Activated CD8-positive, alpha-beta memory T cell treated with anti-CD3 and anti-CD28 coated beads for 48 hours (primary cell): ENCODE results near the gene ARL14.
"Not testable (repeated sequence)": the region's sequence is repeated elsewhere in the genome, so short reads cannot be mapped to it uniquely, and the experiment has no call there.

Source experiments
- DNase-seq, 3 experiments: peaks; one replicate each; pipeline ENCODE4 v3.0.0-alpha.2; 2020; ENCODE audit warnings: low read depth in 2 of 3, low spot score in 2 of 3

ARL14 gene

DNA sequence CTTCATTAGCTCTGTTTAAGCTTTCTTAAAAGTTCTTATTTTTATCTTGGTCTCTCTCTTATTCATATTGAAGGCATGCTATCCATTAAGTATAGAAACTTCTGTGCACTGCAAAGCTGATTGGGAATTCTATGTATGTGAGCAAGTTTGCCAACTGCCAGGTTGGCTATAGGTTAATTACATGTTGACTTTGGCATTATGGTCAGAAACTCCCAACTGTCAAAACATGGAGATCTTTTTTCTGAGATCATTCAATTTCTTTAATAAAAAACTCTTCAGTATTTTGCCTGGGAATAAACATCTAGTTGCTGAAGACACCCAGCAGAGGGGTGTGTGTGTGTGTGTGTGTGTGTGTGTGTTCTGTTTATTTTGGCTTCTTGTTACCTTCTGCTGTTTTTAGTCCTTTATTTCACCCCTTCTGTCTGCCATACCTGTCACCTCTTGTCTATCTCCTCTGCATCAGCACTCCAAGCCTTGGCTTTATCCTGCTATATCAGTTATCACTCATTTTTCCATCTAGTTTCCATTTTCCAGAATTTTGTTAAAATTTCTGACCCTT lies 1.3 kb upstream of the ARL14 start:
- DNase-seq: no peak

DNA sequence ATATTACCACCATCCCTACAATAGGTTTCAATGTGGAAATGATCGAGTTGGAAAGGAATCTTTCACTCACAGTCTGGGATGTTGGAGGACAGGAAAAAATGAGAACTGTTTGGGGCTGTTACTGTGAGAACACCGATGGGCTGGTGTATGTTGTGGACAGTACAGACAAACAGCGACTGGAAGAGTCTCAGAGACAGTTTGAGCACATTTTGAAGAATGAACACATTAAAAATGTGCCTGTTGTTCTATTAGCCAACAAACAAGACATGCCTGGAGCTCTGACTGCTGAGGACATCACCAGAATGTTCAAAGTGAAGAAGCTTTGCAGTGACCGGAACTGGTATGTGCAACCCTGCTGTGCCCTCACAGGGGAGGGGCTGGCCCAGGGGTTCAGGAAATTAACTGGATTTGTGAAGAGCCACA lies 510 bp downstream of the ARL14 start:
- no peak for DNase-seq

DNA sequence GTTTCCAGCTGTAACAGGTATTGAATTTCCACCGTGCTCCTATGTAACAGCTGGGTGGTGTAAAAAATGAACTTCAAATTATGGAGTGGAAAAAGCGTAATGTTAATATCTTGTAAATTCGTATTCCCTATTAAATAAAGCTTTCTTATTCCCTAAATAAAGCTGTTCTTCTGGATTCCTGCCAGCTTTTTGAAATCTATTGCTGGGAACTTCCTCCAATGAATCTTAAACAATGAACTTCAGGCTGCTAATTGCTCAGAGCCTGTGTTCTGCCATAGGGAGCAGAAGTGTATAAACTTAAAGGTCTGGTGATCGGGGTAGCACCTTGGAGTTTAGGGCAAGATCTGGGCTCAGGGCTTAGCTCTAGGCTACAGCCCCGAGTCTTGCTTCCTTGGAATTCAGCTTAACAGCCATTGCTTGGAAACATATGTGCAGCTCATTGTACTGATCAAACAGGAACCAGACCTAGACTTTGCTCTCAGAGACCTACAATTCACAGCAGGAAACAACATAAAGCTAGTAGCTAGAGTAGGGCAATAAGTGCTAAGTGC lies 1.4 kb downstream of the ARL14 start:
- no peak for DNase-seq

DNA sequence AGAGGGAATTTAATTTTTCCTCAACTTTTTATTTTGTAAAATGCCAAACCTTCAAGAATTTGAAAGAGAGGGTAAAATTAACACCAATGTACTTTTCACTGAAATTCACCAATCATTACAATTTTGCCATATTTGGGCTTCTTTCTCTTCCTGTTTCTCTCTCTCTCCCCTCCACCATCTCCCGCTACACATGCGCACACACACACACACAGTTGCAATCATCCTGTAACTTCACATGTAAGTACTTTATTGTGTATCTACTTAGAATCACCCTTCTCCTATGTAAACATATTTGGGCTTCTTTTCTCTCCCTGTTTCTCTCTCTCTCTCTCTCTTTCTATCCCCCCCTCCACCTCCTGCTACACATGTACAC lies 7.4 kb downstream of the ARL14 start:
- no peak for DNase-seq

DNA sequence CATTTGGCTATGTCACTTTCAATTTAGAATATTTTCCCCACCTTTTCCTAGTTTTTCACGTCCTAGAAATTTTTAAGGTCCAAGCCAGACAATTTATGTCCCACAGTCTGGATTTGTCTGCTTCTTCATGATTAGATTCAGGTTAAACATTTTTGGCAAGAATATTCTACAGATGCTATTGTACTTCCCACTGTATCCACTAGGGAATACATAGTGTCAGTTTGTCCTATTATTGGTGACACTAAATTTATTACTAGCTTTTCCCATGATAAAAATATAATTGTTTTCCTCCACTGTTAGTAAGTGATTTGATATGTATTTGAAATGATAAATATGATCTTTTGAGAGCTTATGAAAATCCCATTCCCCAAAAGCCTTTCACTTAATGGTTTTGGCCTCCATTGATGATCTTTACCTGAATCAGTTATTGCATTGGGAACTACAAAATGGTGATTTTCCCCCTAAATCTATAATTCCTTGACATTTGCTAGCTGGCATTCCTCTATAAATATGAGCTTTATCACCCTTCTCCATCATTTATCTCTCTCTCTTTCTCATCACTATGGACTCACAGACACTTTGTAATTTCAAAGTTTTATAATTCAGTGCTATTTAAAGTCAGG lies 8.3 kb downstream of the ARL14 start:
- DNase-seq: no peak

DNA sequence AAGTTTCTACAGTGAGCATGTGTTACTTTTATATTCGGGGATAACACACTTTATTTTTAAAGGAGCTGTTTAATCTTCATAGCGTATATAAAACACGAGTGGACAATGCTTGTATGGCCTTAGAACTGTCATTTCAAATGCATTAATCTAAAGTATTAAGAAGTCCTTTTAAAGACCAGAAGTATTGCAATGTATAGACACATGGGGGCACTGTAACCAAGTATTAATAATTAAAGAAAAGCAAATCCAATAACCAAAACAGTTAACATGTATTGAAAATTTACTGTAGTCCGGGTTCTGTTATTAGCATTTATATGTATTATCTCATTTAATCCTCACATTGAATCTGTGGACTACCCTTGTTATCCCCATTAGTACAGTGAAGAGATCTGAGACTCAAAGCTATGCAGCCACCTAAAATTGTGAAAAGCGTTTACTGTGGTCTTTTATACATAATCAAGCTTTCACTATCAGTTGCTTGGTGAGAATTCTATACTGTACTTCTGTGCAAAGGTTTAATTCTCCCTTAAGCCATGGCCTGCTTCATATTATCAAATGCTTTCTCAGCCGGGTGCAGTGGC lies 10.1 kb downstream of the ARL14 start:
- DNase-seq: no peak

DNA sequence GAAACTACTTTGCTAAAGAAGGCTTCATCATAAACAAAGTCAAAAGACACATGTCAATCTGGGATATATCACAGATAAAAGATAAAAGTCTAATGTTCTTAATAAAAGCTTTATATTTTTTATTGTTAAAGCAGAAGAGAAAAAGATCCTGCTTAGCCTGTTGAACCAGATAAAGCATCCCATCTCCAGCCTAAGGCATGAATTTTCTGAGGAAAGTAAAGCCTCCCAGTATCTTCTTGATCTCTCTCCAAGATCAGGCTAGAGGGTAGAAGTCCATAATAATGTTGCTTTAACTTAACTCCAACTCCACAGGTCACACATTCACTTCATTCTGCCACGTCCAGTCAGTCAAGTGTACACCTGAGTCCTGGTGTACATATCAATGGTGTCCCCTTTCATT lies 14.2 kb downstream of the ARL14 start:
- DNase-seq: no peak

DNA sequence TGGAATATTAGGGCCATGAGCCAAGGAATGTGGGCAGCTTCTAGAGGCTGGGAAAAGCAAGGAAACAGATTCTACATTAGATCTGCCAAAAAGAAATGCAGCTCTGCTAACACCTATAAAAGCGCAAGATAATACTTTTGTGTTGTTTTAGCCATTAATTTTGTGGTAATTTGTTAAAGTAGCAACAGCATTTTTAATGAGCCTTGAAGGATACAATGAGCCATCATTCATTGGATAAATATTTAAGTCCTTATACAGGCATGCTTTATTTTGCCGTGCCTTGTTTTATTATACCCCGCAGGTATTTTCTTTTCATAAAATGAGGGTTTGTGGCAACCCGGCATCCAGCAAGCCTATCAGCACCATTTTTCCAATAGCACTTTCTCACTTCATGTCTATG lies 15.0 kb downstream of the ARL14 start:
- DNase-seq: no peak

DNA sequence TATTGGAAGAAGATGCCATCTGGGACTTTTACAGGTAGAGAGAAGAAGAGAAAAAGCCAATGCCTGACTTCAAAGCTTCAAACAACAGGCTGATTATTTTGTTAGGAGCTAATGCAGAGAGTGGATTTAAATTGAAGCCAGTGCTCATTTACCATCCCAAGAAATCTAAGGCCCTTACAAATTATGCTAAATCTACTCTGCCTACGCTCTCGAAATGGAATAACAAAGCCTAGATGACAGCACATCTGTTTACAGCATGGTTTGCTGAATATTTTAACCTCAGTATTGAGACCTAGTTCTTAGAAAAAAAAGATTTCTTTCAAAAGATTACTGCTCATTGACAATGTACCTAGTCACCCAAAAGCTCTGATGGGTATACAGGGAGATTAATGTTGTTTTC lies 16.2 kb downstream of the ARL14 start:
- DNase-seq: no peak

DNA sequence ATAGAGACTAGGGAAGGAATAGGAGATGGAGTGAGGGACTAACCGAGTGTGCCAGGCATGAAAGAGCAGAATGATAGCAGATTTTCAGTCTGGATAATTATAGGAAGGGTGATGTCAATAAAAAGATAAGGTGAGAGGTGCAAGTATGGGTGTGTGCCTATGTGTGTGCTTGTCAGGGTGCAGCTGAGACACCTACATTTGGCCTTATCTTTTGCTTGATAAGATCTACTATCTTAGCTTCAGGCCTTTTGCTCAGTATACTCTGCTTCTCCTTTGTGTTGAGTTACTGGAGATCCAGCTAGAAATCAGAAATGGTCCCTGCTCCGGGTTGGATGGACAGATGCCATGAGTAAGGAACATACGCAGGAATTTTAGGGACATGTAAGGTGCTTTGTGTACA lies 17.4 kb downstream of the ARL14 start:
- DNase-seq: no peak

DNA sequence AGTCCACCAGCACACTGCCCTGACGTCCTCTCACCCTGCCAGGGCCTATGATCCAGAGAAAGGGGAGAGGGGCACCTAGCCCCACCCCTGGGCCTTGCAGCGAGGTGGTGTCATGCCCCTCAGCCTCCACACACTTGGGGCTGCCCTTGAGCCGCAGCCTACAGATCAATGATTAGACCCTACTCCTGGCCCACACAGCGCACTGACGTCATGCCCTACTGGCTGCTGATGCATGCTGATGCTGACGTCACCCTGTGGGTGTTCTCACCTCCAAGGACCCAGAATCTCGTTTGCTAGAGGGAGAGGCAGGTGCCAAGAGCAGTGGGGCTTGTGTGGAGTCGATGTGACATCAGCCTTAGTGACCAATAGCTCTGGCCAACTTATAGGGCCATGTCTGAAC lies 18.0 kb downstream of the ARL14 start:
- DNase-seq: no peak

DNA sequence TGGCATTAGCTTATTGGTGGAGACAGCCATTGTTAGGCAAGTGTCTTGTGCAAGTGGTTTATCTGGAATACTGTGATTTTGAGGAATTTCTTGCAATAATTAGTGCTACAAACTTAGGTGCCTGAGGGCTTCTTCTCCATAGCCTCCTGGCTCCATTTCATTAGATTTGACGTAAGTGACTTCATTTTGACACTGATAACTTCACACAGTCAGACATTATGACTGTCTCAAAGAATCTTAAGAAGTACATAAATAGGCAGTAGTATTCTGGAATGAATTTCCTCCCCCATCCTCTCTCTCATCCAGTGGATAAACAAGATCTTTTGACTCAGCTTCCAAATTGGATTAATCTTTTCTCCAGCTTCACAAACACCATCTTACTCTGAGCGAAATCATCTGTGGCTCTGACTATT lies 19.0 kb downstream of the ARL14 start:
- no peak for DNase-seq

DNA sequence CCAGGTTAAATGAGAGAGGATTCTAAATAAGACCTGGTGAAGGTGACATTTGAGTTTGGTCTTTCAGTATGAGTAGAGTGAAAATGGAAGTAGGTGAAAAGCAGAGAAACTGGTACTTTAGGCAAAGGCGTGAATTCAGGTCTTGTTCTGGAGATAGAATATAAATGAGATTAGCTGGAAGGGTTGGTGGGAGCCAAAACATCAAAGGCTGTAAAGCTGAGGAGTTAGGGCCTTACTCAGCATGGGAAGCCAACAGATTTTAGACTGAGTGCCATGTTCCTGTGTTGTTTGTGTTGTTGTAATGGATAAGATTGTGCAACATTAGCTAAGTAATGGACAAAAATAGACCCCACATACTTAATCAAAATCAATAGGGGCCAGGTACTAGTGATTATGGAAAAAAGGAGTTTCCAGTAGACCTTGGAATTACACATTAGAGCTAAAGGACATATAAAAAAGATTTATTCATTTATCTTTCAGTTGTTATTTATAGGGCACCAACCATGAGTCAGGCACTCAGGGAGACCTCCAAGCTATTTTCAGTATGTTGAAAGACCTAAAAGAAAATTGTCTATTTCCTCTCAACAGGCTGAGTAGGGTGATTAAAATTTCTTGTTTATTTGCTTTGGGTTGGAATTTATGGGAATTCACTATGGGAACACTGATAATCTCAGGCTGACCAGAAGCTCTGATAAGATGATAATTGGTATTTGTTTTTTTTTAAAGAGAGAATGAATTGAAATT lies 20.8 kb downstream of the ARL14 start:
- no peak for DNase-seq

DNA sequence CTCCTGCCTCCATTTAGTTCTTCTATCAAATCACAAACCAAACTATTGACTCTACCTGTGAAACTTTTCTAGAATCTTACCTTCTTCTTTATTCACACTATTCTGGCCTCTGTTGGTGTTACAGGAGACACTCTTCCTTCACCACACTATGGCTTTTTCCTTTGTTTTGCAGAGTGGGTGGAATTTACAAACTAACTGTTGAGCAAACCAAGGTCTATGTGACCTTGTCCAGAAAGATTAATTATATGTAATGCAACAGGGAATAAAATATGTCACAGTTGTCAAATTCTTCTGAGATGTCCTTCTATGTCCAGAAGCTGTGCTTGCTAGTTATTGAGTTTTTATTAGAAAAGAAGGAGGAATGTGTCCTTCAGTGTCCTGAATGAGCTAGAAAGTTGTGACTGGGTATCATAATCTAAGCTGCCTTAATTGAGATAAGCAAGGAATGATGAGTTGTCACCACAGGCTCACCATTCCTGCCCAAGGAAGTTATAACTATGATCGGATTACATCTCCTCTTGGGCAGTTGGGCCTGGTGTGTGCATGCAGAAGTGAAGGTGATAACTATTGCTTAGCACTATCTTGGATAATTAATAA lies 21.7 kb downstream of the ARL14 start:
- DNase-seq: no peak

DNA sequence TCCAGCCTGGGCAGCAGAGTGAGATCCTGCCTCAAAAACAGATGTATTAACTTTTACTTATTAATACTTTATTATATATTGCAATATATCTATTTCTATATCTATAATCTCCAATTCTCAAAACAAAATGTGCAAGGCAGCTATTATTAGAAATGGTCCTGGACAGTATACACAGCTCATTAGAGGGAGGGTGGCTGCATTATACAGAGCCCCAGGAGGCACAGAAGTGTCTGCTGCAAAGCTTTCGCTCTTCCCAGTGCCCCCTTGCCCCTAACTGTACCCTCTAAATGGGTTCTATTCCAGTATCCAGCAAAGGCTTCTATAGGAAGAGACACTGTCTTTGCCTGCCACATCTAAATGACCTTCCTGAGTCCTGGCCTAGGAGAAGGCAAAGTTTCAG lies 24.5 kb downstream of the ARL14 start:
- DNase-seq: no peak

DNA sequence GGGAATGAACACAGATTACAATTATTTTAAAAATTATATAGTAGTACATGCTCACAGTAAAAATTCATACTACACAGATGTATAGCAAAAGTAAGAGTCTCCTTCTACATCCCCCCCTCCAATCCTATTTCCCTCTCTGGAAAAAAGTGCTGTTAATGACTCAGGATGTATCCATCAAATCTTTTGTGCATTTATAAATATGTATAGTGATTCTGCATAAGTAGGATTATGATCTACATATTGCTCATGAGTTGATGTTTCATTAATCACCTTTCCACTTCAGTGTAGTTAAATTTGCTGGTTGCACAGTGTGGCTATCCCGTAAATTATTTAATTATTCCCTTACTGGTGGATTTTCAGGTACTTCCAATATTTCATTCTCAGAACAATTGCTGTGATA lies 25.3 kb downstream of the ARL14 start:
- DNase-seq: no peak

DNA sequence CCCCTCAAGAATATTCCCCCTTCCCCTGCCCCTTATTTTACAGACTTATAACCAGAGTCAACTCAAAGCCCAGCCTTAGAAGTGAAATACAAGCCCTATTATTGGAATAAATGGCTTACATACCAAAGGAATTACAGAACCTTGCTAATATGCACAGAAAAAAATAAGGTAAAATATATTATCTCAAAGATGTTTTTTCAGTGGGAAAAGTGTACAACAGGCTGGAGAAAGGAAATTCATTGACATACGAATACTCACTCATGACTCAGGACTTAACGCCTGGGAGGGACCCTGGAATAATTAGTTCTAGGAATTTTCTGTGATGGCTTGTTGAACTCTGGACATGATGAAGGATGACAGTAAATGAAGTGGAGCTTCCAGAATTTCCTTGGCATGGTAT lies 27.0 kb downstream of the ARL14 start:
- no peak for DNase-seq

DNA sequence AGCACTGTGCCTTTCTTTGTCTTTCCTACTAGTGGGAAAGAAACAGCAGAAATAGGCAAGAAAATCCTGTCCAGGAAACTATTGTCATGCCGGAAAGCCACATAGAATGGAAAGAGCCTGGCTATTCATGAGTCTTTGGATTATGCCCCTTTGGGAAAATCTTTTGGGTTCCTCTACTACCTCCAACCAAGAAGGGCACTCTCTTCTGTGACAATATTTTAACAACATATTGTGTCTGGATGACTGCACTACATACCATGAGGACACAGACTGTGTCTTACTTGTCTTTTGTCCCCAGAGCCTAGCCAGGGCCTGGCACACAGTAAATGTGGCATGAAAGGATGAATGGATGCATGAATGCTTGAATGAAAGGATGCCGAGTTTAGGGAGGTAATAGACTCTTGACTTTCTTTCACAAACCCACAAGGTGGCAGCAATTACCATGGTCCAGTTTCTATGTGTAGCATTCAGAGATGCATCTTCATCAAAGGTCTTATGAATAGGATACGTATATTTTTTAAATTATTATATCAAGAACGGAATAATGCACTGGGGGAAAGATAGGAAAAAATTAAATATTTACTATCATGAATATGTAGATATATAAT lies 30.3 kb downstream of the ARL14 start:
- no peak for DNase-seq

DNA sequence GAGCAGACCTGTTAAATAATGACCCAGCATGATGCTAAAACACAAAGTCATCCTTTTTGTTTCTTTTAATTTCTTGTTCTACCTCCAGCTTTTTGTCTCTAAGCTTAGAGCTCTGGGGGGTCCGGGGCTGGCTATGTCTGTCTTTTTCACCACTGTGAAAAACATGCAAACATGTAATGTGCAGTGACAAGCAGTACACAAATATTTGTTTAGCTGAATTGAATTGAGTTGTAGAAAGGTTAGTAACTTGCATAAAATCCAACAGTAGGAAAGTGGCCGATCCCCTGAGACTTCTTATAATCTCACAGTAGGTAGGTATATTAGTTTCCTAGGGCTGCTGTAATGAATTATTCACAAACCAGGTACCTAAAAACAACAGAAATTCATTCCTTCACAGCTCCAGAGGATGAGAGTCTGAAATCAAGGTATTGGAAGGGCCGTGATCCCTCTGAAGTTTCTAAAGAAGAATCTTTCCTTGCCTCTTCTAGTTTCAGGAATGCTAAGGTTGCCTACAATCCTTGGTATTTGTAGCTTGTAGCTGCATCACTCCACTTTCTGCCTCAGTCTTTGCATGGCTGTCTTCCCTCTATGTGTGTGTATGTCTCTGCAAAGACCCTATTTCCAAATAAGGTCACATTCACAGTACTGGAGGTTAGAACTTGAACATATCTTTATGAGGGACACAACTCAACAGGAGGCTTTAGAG lies 32.7 kb downstream of the ARL14 start:
- DNase-seq: no peak

DNA sequence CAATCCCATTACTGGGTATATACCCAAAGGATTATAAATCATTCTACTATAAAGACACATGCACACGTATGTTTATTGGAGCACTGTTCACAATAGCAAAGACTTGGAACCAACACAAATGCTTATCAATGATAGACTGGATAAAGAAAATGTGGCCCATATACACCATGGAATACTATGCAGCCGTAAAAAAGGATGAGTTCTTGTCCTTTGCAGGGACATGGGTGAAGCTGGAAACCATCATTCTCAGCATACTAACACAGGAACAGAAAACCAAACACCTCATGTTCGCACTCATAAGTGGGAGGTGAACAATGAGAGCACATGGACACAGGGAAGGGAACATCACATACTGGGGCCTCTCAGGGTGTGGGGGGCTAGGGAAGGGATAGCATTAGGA lies 36.2 kb downstream of the ARL14 start:
- DNase-seq: not testable (repeated sequence)

DNA sequence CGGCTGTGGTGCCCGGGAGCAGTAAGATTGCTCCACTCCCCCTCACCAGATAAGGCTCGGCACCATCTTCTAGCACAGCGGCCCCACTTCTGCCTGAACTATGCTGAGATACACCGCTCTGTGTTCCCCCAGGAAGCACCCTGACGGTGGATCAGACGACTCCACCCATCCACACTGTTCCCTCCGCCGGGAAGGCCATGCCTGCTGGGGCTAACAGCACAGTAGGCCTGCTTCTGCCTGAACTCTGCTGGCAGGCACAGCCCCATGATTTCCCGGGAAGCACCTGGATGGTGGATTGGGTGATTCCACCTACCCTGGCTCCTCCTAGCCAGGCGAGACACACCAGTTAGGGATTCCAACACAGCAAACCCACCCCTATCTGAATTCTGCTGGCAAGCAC lies 42.8 kb downstream of the ARL14 start:
- no peak for DNase-seq
